Embryonic facial prominence (tissue), 1 donor: Measurements from ENCODE around the gene UBAC1.

Source experiments
- DNase-seq: peaks from one replicate; pipeline ENCODE4 v3.0.0-alpha.2; 2016; ENCODE audit errors: extremely low spot score

UBAC1 gene

DNA sequence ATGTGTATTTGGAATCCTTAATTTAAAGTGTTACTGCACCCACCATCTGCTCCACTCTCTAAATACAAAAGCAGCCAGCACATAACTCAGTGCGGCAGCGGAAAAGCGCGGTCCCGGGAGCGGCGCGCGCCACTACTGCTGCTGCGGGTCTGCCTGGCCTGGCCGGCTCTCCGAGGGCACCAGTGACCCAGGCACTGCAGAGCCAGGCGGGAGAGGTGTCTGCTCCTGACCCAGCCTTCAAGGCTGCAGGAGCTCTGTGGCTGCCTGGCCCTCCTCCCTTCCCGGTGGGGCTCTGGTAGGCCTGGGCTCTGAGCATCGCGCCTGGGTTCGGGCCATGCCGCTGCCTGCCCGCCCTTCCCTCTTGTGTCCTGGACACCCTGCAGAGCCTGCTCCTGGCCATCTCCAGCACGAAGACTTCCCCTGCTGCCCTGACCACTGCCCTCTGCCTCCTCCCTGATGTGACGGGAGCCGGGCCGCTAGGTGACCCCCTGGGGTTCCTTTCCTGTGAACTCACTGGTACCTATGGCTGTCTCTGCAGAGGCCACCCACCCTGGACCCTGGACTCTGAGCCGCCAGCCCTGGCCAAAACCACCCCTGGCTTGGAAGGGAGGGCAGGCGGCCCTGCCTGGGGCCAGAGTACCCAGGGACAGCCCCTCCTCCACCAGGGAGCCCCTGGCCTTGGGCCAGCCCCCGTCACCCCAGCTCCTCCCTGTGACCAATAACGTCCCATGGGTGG is 32.8 kb upstream of the UBAC1 start:
- no peak for DNase-seq

DNA sequence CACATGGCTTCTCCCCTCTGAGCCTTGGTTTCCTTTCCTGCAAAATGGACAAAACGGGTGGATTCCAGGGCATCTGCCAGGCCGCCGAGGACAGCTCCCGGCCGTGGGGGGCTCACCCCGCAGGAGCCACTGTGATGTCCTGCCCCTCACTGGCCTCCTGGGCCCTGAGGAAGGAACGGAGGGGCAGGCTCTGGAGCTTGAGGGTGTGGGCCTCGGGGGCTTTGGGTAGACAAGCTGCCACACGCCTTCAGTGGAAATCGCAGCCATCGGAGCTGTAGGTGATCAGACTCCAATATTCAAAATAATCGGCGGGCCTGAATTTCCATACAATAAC is 32.2 kb upstream of the UBAC1 start:
- DNase-seq = no peak

DNA sequence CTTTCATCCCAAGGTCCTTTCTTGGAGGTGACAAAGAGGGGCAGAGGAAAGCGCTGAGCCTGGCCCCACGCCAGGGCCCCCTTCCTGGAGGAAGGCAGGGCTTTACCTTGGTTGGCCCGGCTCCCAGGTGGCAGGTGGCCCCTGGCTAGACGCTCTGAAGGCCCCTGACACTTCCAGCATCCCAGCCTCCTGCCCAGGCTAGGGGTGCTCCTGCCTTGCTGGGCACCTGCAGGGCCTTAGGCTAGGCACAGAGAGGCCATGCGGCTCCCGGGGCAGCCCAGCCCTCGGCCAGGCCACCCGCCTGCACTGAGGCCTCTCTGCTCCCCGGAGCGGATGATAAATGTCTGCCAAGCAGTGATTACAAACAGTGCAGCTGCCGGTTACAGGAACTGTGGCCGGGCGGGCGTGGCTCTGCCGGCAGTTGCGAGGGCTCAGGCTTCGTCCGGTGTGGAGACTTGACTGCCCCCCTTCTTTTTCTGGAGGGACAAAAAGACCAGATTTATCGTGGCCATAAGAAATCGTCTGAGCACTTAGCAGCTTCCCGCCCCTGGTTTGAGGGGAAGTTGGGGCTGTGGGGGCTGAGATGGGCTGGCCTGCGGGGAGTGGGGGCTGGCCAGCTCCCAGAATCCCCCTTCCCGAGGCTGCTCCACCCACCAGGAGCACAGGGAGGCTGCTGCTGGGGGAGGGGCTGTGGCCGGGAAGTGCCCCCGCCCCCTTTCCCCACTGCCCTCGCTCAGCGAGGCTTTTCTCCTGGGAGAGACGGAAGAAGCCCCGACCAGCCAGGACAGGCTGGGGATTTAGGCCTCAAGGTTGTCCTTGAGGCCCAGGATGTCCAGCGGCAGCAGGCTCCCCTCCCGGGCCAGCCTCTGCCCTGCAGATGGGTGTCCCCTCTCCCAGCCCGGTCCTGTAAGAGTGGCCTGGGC is 31.6 kb upstream of the UBAC1 start:
- DNase-seq = no peak

DNA sequence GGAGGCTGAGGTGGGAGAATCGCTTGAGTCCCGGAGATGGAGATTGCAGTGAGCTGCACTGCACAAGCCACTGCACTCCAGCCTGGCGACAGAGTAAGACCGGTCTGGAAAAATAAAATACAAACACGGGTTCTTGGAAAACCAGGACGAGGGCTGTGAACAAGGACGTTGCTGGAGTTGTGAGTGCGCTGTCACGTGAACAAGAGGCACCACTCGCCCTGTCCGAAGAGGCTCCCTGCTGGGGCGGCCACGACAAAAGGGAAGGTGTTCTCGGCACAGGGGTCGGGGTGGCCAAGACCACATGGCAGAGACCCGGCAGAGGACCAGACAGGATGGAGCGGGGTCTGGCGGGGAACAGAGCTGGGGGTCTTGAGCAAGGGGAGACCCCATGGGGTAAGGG is 30.6 kb upstream of the UBAC1 start:
- DNase-seq = no peak

DNA sequence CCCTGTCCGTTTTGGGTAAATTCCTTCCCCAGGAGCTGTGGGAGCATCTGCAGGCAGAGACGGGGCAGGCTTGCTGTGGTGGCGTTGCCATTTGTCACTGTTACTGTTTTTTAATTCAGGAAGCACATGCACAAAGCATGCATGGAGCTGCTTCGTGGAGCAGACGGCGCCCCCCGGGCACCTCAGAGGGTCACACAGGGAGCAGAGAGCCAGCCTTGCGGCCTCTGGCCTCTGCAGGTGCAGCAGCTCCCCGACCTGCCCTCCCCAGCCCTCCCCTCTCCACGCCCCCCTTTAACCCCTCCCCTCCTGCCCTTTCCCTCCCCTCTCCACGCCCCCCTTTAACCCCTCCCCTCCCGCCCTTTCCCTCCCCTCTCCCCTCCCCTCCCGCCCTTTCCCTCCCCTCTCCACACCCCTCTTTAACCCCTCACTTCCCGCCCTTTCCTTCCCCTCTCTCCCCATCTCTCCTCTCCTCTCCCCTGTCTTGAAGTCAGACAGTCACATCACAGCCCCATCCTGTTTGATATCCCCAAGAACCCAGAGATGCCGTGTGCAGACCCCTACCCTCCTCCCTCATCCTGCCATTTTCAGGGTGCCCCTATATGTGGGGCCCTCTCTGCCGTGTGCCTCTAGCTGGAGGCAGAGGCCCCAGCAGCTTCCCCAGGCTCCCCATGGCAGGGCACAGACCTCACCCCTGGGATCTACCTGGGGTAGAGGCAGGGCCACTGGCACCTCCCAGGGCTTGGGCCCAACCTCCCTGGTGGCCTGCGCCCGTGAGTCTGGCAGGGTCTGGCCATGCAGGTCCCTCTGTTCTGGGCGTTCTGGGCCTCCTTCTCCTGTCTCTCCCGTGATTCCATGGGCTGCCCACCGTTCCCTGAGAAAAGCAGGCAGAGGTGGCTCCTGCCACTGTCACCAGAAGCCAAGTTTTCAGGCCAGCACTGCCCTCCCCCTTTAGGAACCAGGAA is 29.6 kb upstream of the UBAC1 start:
- peak; percentile 47 for DNase-seq

DNA sequence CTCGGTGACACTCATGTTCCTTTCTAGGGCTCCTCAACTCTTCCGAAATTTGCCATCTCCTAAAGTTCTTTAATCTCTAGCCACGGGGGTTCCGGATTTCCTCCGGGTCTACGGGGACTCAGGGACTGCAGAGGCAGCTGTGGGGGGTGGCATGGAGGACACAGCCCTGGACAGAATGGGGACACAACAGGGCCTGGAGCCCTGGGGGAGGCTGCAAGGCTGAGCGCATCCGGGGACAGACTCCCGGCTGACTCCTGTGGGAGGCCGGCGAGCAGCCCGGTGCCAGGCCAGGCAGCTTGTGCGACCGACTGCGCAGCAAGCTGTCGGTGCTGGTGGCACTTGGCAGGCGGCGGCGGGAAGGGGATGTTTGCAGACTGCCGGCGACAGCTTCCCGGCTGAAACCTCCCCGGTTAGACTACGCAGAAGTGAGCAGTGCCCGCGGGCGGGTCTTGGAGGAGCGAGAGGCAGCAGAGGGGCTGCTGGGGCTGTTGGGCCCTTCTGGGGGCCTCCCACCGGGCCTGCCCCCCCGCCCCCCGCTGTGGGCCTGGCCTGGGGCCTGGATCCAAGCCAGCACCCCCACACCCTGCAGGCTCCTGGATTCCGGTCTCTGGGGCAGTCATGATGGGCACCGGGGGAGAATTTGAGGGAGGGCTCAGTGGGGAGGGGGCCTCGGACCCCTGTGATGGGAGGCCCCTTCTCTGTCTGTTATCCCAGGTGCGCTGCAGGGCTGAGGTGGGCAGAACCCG is 28.7 kb upstream of the UBAC1 start:
- no peak for DNase-seq

DNA sequence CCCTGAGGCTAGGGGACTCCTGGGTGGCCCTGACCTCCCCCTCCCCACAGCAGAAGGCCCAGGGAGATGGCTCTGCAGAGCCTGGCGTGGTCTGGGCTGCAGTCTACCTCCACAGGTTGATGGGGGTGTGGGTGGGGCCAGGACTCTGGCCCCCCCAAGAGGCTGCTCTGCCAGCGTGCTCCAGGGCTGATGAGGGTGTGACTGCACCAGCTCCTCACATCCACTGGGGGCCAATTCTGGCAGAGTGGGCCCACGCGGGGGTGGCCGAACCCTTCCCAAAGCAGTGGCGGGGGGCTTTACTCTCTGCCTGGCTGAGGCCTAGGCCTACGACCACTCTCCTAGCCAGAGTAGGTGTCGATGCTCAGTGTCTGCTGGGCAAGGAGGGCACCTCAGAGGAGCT is 28.0 kb upstream of the UBAC1 start:
- no peak for DNase-seq

DNA sequence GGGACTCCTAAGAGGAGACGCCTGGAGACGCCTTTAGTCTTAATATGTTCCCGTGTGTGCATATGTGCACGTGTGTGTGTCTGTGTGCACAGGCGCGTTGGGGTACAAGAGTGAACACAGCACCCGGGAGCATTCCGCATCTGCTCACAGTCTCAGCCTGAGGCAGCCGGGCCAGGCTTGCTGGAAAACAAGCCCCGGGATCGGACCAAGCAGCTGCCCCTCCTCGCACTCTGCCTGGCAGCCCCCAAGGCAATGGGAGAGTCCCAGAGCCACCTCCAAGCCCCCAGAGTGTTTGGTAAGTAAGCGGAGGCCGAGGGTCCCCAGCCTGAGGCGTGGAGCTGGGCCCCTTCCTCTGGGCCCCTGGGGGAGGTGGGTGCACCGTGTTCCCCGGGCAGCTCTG is 27.3 kb upstream of the UBAC1 start:
- DNase-seq = no peak

DNA sequence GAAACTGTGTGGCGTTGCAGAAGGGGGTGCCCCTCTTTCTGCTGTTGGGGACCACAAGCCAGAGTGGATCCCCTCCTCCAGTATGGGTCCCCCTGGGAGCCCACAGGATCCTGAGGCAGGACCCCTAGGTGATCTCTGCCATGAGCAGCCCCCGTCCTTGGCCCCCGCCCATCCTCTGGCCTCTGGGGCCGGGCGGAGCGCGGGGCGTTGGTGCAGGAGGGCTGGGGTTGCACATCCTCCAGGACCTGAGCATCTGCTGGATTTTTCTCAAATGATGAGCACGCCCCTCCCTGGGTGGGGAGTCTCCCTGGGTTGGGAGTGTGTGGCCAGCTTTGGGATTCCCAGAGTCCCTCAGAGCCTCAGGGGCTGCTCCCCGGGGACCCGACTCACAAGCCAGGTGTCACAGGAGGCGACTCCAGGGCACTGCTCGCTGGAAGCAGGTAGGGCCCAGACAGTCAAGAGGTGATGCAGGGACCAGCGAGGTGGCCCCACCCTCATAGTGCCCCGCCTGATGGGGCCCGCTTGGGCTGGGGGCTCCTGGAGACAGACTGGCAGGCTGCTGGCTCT is 26.7 kb upstream of the UBAC1 start:
- no peak for DNase-seq

DNA sequence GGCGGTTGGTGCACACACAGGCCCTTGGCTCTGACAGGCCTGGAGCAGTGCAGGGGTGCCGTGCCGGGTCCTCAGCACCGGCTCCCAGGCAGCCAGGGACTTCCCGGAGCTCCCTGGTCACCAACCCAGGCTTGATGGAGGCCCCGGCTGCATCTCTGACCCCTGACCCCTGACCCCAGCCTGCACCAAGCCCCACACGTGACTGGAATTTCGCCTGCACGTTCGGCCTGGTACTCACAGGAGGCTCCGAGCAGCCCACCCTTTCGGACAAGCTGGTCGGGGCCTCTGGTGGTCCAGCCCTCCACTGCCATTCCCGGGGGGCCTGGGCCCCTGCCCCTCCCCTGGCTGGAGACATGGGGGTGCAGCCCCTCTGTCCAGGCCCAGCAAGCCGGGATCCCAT is 25.4 kb upstream of the UBAC1 start:
- no peak for DNase-seq

DNA sequence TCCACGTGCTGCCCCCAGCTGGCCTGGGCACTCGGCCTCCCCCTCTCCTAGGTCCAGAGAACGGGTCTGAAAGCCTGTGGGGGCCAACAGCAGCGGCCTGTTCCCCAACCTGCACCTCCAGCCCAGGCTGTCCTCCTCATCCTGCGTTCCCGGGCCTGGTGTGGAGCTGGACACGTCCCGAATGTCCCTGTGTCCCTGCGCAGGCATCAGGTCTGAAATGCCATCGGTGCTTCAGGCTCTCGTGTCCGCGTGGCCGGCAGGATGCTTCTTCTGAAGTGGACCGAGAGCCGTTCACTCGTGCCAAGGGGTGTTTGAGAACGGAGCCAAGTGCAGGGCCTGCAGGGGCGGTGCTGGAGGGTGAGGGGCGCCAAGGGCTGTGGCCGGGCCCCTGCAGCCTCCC is 24.7 kb upstream of the UBAC1 start:
- no peak for DNase-seq

DNA sequence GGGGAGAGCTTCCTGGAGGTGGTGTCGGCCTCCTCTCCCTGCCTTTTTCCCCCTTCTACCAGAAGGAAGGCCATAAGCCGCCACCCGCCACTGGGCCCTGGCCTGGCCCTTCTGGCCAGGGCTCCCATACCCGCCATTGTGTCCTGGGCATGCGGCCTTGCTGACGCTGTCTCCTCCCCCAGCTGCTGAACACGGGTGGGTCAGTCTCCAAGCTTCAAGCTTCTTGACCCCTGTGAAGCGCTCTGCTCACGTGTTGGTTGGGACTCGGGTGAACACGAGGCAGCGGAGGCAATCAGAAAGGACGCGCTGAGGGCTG is 24.2 kb upstream of the UBAC1 start:
- DNase-seq = no peak

DNA sequence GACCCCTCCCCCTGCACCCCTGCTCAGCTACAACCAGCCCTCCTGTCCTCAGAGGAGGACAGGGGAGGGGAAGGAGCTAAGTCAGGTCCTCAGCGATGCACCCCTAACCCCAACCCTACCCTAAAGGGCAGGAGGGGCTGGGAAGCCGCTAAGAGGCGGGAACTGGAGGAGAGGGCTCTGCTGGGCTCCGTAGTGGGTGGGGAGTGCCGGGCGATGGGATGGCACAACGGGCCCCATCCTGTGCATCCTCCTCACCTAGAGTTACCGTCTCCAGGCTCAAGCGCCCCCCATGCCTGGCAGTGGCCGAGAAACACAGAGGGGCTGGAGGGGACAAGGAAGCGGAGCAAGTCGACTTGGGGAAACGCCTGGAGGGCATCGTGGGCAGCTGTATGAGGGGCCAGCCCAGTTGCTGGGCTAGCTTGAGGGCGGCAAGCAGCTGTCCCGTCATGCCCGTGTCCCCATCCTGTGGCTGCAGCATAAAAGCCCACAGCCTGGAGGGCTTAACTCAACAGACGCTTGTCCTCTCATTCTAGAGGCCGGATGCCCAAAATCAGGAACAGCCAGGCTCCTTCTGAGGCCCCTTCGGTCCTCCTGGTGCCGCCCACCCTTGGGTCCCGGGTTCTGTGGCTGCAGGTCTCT is 23.0 kb upstream of the UBAC1 start:
- no peak for DNase-seq

DNA sequence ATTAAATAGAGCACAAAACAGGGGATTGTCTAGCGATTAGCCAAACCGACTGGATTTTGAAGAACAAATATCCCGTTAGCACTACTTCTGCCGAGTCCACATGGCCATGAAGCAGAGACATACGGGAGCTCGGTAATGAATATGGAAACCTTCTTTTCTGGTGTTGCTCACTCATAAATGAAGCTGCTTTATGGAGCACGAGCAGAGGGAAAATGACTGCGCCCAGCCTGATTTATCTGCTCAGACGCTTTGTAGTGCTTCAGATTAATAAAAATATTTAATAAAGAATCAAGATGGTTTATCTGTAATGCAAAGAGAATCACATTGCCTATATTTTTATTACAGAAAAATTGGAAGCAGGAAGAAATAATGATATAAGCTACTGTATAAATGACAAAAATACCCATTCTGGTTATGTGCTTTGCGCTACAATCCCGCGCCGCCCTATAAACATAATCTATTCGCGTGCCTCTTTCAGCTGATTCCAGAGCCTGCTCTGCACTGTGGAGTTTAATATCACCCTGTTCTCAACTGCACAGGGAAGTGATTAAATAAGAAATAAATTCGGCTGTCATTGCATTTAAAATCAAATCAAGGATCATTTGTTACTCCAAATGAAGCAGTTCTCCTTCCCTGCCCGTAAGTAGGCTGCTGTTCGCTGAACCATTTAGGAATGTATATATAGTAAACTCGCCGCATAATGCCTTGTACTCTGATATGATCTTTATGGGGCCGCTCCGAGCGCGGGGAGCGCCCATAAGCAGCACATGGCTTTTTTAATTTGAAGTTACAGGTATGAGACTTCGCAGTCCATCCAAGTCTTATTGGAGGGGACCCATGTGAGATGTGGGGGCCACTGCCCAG is 22.3 kb upstream of the UBAC1 start:
- no peak for DNase-seq

DNA sequence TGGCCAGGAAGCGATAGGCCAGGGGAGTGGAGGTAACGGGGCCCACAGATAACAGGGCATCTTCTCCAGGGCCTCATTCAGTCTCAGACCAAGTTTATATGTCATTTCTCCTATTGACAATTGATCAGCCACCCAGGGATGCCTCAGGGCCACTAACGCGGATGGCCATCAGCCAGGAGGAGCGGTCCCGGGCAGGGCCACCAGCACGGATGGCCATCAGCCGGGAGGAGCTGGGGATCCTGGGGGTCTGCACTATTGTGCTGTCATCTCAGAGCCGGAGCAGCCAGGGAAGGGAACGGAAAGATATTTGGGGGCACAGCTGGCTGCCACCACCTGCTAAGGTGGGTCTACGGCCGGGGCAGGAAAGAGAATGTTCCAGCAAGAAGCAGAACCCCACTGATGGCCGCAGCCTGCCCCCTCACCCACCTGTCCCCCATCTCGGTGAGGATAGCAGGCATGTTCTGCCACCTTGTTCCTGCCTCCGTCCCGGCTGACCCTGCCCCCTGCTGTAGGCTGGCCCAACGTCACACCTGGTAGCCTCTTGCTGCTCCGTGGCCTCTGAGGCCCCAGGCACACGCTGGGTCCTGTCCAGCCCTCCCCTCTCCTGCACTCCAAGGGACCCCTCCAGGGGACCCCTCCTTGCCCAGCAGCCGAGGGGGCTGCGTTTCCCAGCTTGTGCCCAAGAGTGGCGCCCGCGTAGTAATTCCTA is 21.5 kb upstream of the UBAC1 start:
- no peak for DNase-seq

DNA sequence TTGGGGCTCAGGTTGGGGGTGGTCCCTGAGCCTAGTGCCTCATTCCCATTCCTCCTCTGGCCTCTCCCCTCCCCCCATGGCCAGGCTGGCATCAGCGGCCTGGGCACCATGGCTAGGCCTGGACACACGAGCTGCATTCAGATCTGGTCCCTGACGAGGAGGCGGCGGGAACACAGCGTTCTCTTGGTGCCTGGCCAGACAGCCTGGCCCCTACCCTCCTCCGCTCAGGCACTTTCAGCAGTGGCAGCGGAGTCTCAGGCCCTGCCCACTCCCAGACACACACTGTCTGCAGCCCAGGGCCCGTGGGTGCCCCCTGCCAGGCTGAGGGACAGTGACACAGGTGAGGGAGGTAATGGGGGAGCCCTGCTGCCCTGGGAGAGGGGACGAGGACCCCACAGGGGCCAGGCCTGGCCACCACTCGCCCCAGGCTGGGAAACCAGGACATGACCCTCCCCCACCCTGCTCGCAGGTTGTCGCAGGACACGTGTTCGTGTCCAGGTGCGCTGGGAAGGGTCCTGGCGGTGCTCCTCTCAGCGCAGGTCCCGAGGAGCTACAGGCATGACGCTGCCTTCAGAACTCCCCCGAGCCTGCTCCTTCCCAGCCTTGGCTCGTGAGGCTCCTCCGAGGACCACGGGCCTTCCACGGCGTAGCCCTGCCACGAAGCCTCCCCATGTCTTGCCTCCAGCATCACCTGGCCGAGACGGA is 19.9 kb upstream of the UBAC1 start:
- DNase-seq = no peak

DNA sequence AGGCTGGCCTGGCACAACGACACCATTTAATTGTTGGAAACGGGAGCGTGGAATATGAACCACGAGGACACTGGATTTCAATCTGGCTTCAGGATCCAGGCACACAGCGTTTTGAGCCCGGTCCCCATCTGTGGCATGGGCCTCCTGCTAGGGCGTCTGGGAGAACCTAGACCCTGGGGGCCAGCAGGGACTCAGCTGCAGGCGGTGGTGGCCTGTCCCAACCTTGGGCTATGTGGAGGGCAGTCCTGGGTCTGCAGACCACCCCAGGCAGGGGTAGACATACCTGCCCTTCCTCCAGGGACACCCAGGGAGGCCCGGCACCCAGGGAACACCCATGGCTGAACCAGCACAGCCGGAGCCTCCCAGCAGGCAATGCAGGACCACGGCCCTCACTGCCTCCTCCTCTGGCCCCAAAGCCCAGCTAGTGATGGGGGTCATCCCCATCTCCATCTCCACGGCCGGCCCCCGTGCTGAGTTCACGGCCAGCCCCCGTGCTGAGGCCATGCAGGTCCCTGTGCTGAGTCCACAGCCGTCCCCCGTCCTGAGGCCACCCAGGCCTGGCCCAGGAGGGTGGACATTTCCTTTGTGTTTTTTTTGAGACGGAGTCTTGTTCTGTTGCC is 18.5 kb upstream of the UBAC1 start:
- DNase-seq = no peak
